Endothelial cell of umbilical vein (primary cell): ENCODE measurements around the gene PHACTR2. TPM values are rescaled to one million over a fixed set of nuclear protein-coding genes. Genes with fewer than 3 reads are reported as not detected.

ENCODE experiments used
- BruUV-seq: library from RNA; stranded (reverse); fragments of 400-500 nt; replicated peaks from 2 replicates; lab custom pipeline; 2021; lab: Mats Ljungman, UMichigan
- CTCF ChIA-PET: fragments of 300-600, 350-600 bp; sonication (Branson Sonifier 250); formaldehyde crosslinking; loops from one replicate; lab custom pipeline; 2021; ENCODE audit warnings: antibody characterized with exemption, inconsistent platforms; lab: Charles Lee
- POLR2A ChIA-PET: fragments of 300-600, 350-600 bp; sonication (Branson Sonifier 250); formaldehyde crosslinking; loops from one replicate; lab custom pipeline; 2021; ENCODE audit warnings: antibody characterized with exemption, inconsistent platforms; lab: Charles Lee
- DNase-seq: peaks from one replicate; pipeline ENCODE4 v3.0.0-alpha.2; 2011; ENCODE audit warnings: low read depth, low spot score
- FAIRE-seq: peaks from 2 replicates; lab custom pipeline; 2011; peaks lifted over from hg19 to GRCh38; lab: Jason Lieb, UNC
- H2AFZ ChIP-seq: 2 replicates; pipeline ENCODE4 v1.6.0; 2012; ENCODE audit warnings: low read depth, low read length, control low read depth, inconsistent platforms
- H3K27ac ChIP-seq: 2 replicates; pipeline ENCODE4 v1.5.1; 2011; ENCODE audit warnings: low read depth, mild to moderate bottlenecking, control low read depth, low read length, moderate library complexity; ENCODE audit not compliant: insufficient read depth
- H3K27me3 ChIP-seq, 2 experiments: 2 replicates each; pipeline versions ENCODE4 v1.6.0 to v1.6.1; 2011; ENCODE audit warnings: low read length in 2 of 2, mixed read lengths in 1 of 2; ENCODE audit not compliant: control insufficient read depth in 2 of 2, insufficient read depth in 2 of 2
- H3K36me3 ChIP-seq, 2 experiments: 2 replicates in 1 of 2; 3 replicates in 1 of 2; pipeline ENCODE4 v1.5.1; 2011; ENCODE audit warnings: low read length in 2 of 2, mild to moderate bottlenecking in 1 of 2, moderate library complexity in 1 of 2; ENCODE audit not compliant: control insufficient read depth in 2 of 2, insufficient read depth in 2 of 2; ENCODE audit errors: extremely low read depth in 1 of 2
- H3K4me1 ChIP-seq: 3 replicates; pipeline ENCODE4 v1.5.1; 2011; ENCODE audit warnings: mild to moderate bottlenecking, low read length; ENCODE audit not compliant: control insufficient read depth, insufficient read depth; ENCODE audit errors: extremely low read depth
- H3K4me2 ChIP-seq: 2 replicates; pipeline ENCODE4 v1.6.1; 2011; ENCODE audit warnings: low read length, control low read depth, mixed read lengths; ENCODE audit not compliant: insufficient read depth
- H3K4me3 ChIP-seq, 3 experiments: fragments of 200-600 bp in 1 of 3; sonication (generic), shearing (Covaris generic) in 1 of 3; replicated peaks in 1 of 3; 2 replicates each; pipeline ENCODE4 v1.5.1; 2011 to 2016; ENCODE audit warnings: control low read depth in 3 of 3, low read length in 3 of 3, mild to moderate bottlenecking in 2 of 3, inconsistent platforms in 1 of 3, low read depth in 1 of 3, moderate library complexity in 1 of 3; ENCODE audit not compliant: insufficient read depth in 1 of 3
- H3K79me2 ChIP-seq: 2 replicates; pipeline ENCODE4 v1.6.0; 2012; ENCODE audit warnings: low read length, inconsistent platforms; ENCODE audit not compliant: control insufficient read depth, insufficient read depth
- H3K9ac ChIP-seq: replicated peaks from 2 replicates; pipeline ENCODE3; 2011; ENCODE audit warnings: low read length, control low read depth; ENCODE audit not compliant: insufficient read depth; ENCODE audit errors: extremely low read depth
- H3K9me1 ChIP-seq: replicated peaks from 3 replicates; pipeline ENCODE4 v1.6.0; 2011; ENCODE audit warnings: mild to moderate bottlenecking, low read length; ENCODE audit not compliant: control insufficient read depth, insufficient read depth; ENCODE audit errors: extremely low read depth
- H3K9me3 ChIP-seq: replicated peaks from 2 replicates; pipeline ENCODE4 v1.5.1; 2012; ENCODE audit warnings: low read length, inconsistent platforms; ENCODE audit not compliant: control insufficient read depth, insufficient read depth
- H4K20me1 ChIP-seq: replicated peaks from 2 replicates; pipeline ENCODE3; 2011; ENCODE audit warnings: mild to moderate bottlenecking, low read length; ENCODE audit not compliant: control insufficient read depth, insufficient read depth; ENCODE audit errors: extremely low read depth
- EZH2 ChIP-seq: IDR thresholded peaks from 2 replicates; pipeline ENCODE4 v1.6.1; 2012; ENCODE audit warnings: borderline replicate concordance, low read depth, mild to moderate bottlenecking, moderate library complexity, low read length, inconsistent platforms; ENCODE audit not compliant: severe bottlenecking
- FOS ChIP-seq: IDR thresholded peaks from 2 replicates; pipeline ENCODE4 v1.6.1; 2011; ENCODE audit warnings: mild to moderate bottlenecking, low read length, moderate library complexity, borderline replicate concordance; ENCODE audit not compliant: insufficient read depth
- GATA2 ChIP-seq: IDR thresholded peaks from 2 replicates; pipeline ENCODE4 v1.7.0; 2011; ENCODE audit warnings: low read depth, mild to moderate bottlenecking, moderate library complexity, mixed read lengths, low read length; ENCODE audit not compliant: insufficient read length, insufficient read depth
- JUN ChIP-seq: IDR thresholded peaks from 2 replicates; pipeline ENCODE4 v1.6.1; 2011; ENCODE audit warnings: borderline replicate concordance, low read depth; ENCODE audit not compliant: insufficient read length, insufficient read depth
- MAX ChIP-seq: IDR thresholded peaks from 2 replicates; pipeline ENCODE4 v1.6.1; 2011; ENCODE audit not compliant: insufficient read depth, insufficient read length
- MYC ChIP-seq: IDR thresholded peaks from one replicate; pipeline ENCODE4 v1.6.1; 2011; ENCODE audit warnings: mild to moderate bottlenecking, low read depth, low read length
- POLR2A ChIP-seq: IDR thresholded peaks from 2 replicates; pipeline ENCODE4 v1.6.1; 2012; ENCODE audit warnings: low read depth, mild to moderate bottlenecking, control low read depth, low read length
- POLR2AphosphoS5 ChIP-seq: IDR thresholded peaks from 2 replicates; pipeline ENCODE4 v1.6.1; 2012; ENCODE audit warnings: low read depth, mild to moderate bottlenecking, control low read depth, low read length, moderate library complexity; ENCODE audit not compliant: insufficient read depth
- dilution Hi-C: fragments of 300-500 bp; cut with MboI; formaldehyde crosslinking; loops from one replicate; pipeline ENCODE4 v1.15.0; 2019; ENCODE audit warnings: low sequenced_read_pairs; ENCODE audit not compliant: extremely low pct_ligation_motif_present
- intact Hi-C: fragments of 100-400 bp; cut with micrococcal nuclease; formaldehyde crosslinking; loops from one replicate; pipeline ENCODE4 v1.10.0; 2022
- polyA plus RNA-seq, 4 experiments: library from polyadenylated mRNA; depleted of rRNA in 3 of 4; stranded (reverse) in 3 of 4; unstranded in 1 of 4; fragments of >200 nt; gene quantifications; 2 replicates each; pipeline versions ENCODE4 v1.2.1 to v1.2.3, GENCODE V29; 2011 to 2012; ENCODE audit warnings: missing spikeins in 1 of 4
- total RNA-seq: library from RNA; stranded (reverse); gene quantifications from 2 replicates; pipeline ENCODE4 v1.2.3, GENCODE V29; 2021
- TF ChIP-seq, protein P1 (sequence below), 2 donors: IDR thresholded peaks; 1 replicate in 1 of 2; 2 replicates in 1 of 2; pipeline ENCODE4 v1.5.1; 2011; ENCODE audit warnings: low read length in 2 of 2, mild to moderate bottlenecking in 2 of 2, moderate library complexity in 2 of 2, control low read depth in 1 of 2, inconsistent platforms in 1 of 2, low read depth in 1 of 2; ENCODE audit not compliant: insufficient read depth in 1 of 2; ENCODE audit errors: extremely low read depth in 1 of 2

The PHACTR2 gene
- total and polyA plus RNA-seq, 2 donors (not counting 3 experiments of a cell fraction or from before 2014, with no cell fraction given): 16.3 to 178 TPM

DNA sequence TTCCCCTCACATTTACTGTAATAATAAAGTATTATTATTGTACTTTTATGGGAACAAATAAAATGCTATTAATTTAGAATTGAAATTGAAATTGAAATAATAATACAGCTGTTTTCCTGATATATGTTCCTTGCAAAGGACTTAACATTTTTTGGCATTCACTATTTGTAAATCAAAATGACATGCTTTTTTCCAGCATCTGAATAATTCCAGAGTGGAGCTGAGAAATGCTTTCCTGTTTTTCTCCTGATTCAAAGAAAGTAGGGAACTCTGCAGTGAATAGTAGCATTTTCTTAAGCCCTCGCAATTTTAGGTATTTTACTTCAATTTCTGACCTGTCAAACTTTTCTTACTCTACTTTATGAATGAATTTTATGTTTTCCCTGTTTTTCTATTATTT lies 72.1 kb downstream of the PHACTR2 start:
- Histone ChIP-seq H3K4me3 (no peak overlapping the region), H2AFZ (no peak overlapping the region), H3K27me3 (no peaks in the 10 kb centered on the region), H3K27ac (no peak overlapping the region), H3K9me1 (no peaks in the 10 kb centered on the region), H3K4me2 (no peak overlapping the region), H3K4me1 (peaks cover 2% of the 10 kb centered on the region), H3K36me3 (peaks cover 0 to 4% of the 10 kb centered on the region in 2 experiments), H3K79me2 (peaks cover 8% of the 10 kb centered on the region), H3K9me3 (no peaks in the 10 kb centered on the region), H4K20me1 (no peaks in the 10 kb centered on the region), H3K9ac (no peak overlapping the region)
- TF ChIP-seq JUN: no peak
- no peak for TF ChIP-seq EZH2
- no peak for TF ChIP-seq POLR2AphosphoS5
- TF ChIP-seq MAX: no peak
- no TSS peak for BruUV-seq
- FAIRE-seq: no peak
- dilution Hi-C loops (no loop called here), intact Hi-C loops (no loop called here)
- POLR2A ChIA-PET: no interaction called here
- DNase-seq: no peak
- CTCF ChIA-PET: interaction anchor here (1.1 to 1.8 kb wide), 3 partner anchors 10 to 175 kb away, joined by 3 to 5 read pairs (median 5); no protein-coding TSS in a partner anchor

- Histone ChIP-seq H3K4me3 (no peak overlapping the region), H3K27ac (no peak overlapping the region), H3K9me3 (no peaks in the 10 kb centered on the region), H3K4me1 (peaks cover 12% of the 10 kb centered on the region), H2AFZ (no peak overlapping the region), H3K9ac (no peak overlapping the region), H3K79me2 (peaks cover 5% of the 10 kb centered on the region), H3K9me1 (no peaks in the 10 kb centered on the region), H3K4me2 (no peak overlapping the region), H3K27me3 (no peaks in the 10 kb centered on the region), H4K20me1 (no peaks in the 10 kb centered on the region), H3K36me3 (peaks cover 0 to 4% of the 10 kb centered on the region in 2 experiments)
- dilution Hi-C loops (no loop called here), intact Hi-C loops (no loop called here)
- DNase-seq (no peak), FAIRE-seq (no peak)
- CTCF ChIA-PET: interaction anchor here (1.5 to 1.8 kb wide), 2 partner anchors 9 to 12 kb away, joined by 3 to 5 read pairs; no protein-coding TSS in a partner anchor
- no TSS peak for BruUV-seq
- POLR2A ChIA-PET: no interaction called here
- TF ChIP-seq, protein P1, sequence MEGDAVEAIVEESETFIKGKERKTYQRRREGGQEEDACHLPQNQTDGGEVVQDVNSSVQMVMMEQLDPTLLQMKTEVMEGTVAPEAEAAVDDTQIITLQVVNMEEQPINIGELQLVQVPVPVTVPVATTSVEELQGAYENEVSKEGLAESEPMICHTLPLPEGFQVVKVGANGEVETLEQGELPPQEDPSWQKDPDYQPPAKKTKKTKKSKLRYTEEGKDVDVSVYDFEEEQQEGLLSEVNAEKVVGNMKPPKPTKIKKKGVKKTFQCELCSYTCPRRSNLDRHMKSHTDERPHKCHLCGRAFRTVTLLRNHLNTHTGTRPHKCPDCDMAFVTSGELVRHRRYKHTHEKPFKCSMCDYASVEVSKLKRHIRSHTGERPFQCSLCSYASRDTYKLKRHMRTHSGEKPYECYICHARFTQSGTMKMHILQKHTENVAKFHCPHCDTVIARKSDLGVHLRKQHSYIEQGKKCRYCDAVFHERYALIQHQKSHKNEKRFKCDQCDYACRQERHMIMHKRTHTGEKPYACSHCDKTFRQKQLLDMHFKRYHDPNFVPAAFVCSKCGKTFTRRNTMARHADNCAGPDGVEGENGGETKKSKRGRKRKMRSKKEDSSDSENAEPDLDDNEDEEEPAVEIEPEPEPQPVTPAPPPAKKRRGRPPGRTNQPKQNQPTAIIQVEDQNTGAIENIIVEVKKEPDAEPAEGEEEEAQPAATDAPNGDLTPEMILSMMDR (IDR thresholded peaks at IDR 0.05; ENCODE audit: extremely low read depth in 1 of 2, insufficient read depth in 1 of 2, low read depth in 1 of 2, low read length in 2 of 2): no peak
- TF ChIP-seq MYC (no peak), EZH2 (no peak), FOS (no peak), JUN (no peak), MAX (no peak), POLR2A (no peak), GATA2 (no peak), POLR2AphosphoS5 (no peak)
Observed at GRCh38 chr6:143750877-143751276, 73.1 kb downstream of the PHACTR2 start.
